ENCODE data around the gene ENTPD1. TPM values are rescaled to one million over a fixed set of nuclear protein-coding genes. Genes with fewer than 3 reads are reported as not detected.
A peak's percentile ranks its signal among the peaks of the same experiment; 100 is the strongest.

Gene ENTPD1
- total and polyA plus RNA-seq, 10 of the 15 experiments (the other 5 are each of a cell fraction or from before 2014, with no cell fraction given) = 110 to 413 (median 161) TPM

- TF ChIP-seq CTCF (IDR thresholded peaks at IDR 0.05 in 2 of 3, conservative IDR thresholded peaks at IDR 0.05 in 1 of 3; ENCODE audit: control insufficient read depth in 2 of 3, extremely low read depth in 1 of 3, insufficient read depth in 1 of 3, low read depth in 3 of 3, low read length in 3 of 3) (no peak), ZNF687 (IDR thresholded peaks at IDR 0.05) (peak; percentile 94), EZH2 (IDR thresholded peaks at IDR 0.05; ENCODE audit: borderline replicate concordance, control insufficient read depth, low read depth, low read length) (no peak), BRCA1 (IDR thresholded peaks at IDR 0.05; ENCODE audit: low read depth, low read length) (no peak), GATAD2B (conservative IDR thresholded peaks at IDR 0.05; ENCODE audit: low read depth) (peak; percentile 100), SREBF1 (IDR thresholded peaks at IDR 0.05; ENCODE audit: low read length) (no peak), ZNF207 (IDR thresholded peaks at IDR 0.05; ENCODE audit: borderline replicate concordance) (no peak), MYC (IDR thresholded peaks at IDR 0.05; ENCODE audit: insufficient read depth, insufficient read length, insufficient replicate concordance, low read length, severe bottlenecking) (no peak), PML (IDR thresholded peaks at IDR 0.05; ENCODE audit: low read length) (0 out of 2 replicates have a peak, but pooled peaks have one; percentile 36), KLF5 (IDR thresholded peaks at IDR 0.05; ENCODE audit: partially characterized antibody) (peak; percentile 95), RAD51 (IDR thresholded peaks at IDR 0.05) (no peak), CBX5 (IDR thresholded peaks at IDR 0.05; ENCODE audit: low read depth) (peak; percentile 96), IRF3 (IDR thresholded peaks at IDR 0.05) (no peak; the same call in 1 of the 2 replicates), CREB1 (IDR thresholded peaks at IDR 0.05; ENCODE audit: low read depth) (peak; percentile 92), ZNF24 (IDR thresholded peaks at IDR 0.05) (0 out of 2 replicates have a peak, but pooled peaks have one; percentile 43), KDM1A (IDR thresholded peaks at IDR 0.05; ENCODE audit: borderline replicate concordance) (no peak), ASH2L (IDR thresholded peaks at IDR 0.05; ENCODE audit: borderline replicate concordance, low read depth) (no peak)
These were observed 76.5 kb downstream of the ENTPD1 start (continued) for GRCh38 chr10:95832216-95833041.
